Stimulated activated CD4-positive, alpha-beta T cell treated with anti-CD3 and anti-CD28 coated beads, TNF-alpha, amount 100 ng/mL, for 48 hours (primary cell): Measurements from ENCODE around the gene KRTAP5-4.
"Not testable (repeated sequence)": the region's sequence is repeated elsewhere in the genome, so short reads cannot be mapped to it uniquely, and the experiment has no call there.

Source experiments
- DNase-seq, 3 donors: peaks; one replicate each; pipeline ENCODE4 v3.0.0-alpha.2; 2020; ENCODE audit warnings: low read depth in 3 of 3

Gene KRTAP5-4

DNA sequence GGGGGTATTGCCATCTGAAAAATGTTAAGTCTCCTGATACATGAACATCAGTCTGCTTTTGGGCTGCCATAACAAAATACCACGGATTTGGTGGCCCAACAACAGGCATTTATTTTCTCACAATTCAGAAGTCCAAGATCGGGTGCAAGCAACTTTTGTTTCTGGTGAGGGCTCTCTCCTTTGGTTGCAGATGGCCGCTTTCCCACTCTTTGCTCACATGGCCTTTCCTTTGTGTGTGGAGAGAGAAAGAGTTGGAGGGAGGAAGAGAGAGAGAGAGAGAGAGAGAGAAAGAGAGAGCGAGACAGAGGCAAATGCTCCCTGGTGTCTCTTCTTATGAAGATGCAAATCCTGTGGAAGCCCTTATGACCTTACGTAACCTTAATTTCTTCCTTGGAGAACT is 21.3 kb downstream of the KRTAP5-4 start:
- DNase-seq, result no peak

DNA sequence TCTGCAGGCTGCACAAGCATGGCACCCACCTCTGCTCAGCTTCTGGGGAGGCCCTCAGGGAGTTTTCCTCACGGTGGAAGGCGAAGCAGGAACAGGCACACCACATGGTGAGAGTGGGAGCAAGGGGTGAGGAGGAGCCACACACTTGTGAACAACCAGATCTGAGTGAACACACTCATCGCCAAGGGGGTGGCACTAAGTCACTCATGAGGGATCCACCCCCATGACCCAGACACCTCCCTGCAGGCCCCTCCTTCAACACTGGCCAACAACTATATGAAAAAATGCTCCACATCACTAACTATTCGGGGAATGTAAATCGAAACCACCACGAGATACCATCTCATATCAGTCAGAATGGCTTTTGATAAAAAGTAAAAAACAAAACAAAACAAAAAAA is 23.1 kb downstream of the KRTAP5-4 start:
- no peak for DNase-seq

GRCh38 chr11:1598406-1598805 is 23.5 kb downstream of the KRTAP5-4 start:
- DNase-seq, result not testable (repeated sequence)

DNA sequence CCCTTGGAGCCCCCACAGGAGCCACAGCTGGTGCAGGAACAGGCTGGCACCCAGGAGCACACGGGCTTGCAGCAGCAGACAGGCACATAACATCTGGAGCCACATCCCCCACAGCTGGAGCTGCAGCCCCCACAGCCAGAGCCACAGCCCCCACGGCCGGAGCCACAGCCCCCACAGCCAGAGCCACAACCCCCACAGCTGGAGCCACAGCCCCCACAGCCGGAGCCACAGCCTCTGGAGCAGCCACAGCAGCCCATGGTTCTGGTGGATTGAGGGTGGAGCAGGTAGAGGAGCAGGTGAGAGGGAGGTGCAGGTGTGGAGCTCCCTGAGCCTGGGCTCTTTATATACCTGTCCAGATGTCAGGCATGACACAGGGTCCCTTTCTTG is 24.0 kb downstream of the KRTAP5-4 start, which contains the start of gene KRTAP5-2:
Gene KRTAP5-2 (minus strand): TSS at position 301 of the 387 bp plus-strand sequence. CDS start 44 bp downstream, at position 257.
- no peak for DNase-seq

- no peak for DNase-seq
Measured at GRCh38 chr11:1597331-1597993, 24.5 kb downstream of the KRTAP5-4 start.

GRCh38 chr11:1596576-1597121 is 25.3 kb downstream of the KRTAP5-4 start:
- not testable (repeated sequence) for DNase-seq

- not testable (repeated sequence) for DNase-seq
Measured at GRCh38 chr11:1595994-1596575, 25.9 kb downstream of the KRTAP5-4 start.

- DNase-seq, result no peak
Measured at GRCh38 chr11:1592628-1593027, 29.3 kb downstream of the KRTAP5-4 start.

GRCh38 chr11:1589996-1590395 is 31.9 kb downstream of the KRTAP5-4 start:
- no peak for DNase-seq

DNA sequence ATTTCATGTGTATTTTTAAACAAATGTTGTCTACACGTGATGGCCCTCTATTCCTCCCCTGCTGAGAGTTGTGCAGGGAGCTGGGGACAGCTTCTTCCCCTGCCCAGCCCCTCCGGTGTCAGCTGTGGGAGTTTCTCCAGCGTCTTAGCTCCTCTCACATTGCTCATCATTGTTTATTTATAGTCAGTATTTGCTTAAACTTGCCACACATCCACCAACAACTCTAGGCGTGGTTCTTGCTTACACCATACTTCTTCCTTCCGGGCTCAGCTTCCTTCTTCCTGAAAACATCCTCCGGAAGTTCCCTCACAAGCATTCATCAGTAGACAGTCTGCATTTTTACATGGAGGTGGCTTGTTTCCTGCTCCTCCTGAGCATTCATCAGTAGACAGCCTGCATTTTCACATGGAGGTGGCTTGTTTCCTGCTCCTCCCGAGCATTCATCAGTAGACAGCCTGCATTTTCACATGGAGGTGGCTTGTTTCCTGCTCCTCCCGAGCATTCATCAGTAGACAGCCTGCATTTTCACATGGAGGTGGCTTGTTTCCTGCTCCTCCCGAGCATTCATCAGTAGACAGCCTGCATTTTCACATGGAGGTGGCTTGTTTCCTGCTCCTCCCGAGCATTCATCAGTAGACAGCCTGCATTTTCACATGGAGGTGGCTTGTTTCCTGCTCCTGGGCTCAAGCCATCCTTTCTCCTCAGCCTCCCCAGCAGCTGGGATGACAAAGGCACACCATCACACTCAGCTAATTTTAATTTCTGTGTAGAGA is 32.6 kb downstream of the KRTAP5-4 start:
- DNase-seq, result not testable (repeated sequence)

DNA sequence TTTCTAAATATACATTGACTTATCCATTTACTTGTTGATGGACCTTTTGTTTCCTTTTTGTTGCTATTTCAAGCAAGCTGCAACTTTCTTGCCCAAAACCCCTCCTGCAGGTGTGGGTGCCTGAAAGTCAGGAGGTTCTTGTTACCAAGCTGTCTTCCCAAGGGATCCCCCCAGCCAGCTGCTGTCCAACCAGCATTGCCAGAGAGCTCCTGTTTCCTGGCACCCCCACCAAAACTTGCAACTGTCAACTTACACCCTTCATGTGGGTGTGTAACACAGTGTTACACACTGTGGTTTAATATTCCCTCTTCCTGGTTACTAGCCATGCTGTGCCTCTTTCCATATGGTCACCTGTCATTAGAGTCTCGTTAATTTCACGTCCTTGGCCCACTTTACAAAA is 35.2 kb downstream of the KRTAP5-4 start:
- DNase-seq, result no peak

- not testable (repeated sequence) for DNase-seq
Measured at GRCh38 chr11:1584661-1585370, 37.1 kb downstream of the KRTAP5-4 start, which contains the start of gene KRTAP5-1. Gene KRTAP5-1, minus strand, starts transcription at chr11:1585283. Its CDS starts 34 bp downstream, at chr11:1585249.

DNA sequence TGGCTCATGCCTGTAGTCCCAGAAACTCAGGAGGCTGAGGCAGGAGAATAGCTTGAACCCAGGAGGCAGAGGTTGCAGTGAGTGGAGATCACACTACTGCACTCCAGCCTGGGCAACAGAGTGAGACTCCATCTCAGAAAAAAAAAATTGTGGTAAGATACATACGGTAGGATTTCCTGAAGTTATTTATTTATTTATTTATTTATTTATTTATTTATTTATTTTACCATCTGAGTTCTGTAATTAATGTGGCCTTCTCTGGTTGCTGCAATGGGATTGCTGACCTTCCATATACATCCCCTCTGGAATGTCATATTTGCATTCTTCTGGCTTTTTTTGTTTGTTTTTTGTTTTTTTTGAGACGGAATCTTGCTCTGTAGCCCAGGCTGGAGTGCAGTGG is 39.0 kb downstream of the KRTAP5-4 start:
- DNase-seq, result not testable (repeated sequence)

DNA sequence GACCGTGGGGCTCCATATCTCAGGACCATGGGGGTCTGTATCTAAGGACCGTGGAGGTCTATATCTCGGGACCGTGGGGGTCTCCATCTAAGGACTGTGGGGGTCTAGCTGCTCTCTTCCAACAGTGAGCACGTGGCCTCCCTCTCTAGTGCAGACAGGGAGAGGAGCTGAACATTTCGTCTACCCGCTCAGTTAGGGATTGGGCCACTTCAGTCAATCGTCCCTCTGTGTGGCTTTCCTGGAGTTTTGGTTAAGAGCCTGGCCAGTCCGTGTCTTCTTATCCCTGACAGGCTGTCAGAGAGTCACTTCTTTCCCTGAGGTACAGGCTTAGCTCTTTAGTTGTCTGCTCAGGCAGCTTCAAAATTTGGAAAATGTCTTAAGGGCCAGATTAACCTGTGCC is 40.0 kb downstream of the KRTAP5-4 start:
- DNase-seq, result no peak

DNA sequence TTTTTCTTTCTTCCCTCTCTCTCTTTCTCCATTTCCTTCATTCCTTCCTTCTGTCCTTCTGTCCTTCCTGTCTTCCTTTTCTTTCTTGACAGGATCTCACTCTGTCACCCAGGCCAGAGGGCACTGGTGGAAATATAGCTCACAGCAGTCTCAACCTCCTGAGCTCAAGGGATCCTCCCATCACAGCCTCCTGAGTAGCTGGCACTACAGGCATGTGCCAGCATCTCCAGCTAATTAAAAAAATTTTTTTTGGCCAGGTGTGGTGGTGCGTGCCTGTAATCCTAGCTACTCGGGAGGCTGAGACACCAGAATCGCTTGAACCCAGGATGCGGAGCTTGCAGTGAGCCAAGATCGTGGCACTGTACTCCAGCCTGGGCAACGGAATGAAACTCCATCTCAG is 45.1 kb downstream of the KRTAP5-4 start:
- DNase-seq, result no peak

DNA sequence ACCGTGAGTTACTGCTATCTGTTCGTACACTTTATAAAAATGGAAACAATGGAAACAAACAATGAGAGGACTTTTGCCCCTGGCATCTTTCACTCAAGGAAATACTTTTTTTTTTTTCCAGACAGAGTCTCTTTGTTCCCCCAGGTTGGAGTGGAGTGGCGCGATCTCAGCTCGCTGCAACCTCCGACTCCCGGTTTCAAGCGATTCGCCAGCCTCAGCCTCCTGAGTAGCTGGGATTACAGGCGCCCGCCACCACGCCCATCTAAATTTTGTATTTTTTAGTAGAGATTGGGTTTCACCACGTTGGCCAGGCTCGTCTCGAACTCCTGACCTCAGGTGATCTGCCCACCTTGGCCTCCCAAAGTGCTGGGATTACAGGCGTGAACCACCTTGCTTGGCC is 46.2 kb downstream of the KRTAP5-4 start:
- not testable (repeated sequence) for DNase-seq

- DNase-seq, result no peak
Measured at GRCh38 chr11:1574933-1575242, 47.0 kb downstream of the KRTAP5-4 start.

DNA sequence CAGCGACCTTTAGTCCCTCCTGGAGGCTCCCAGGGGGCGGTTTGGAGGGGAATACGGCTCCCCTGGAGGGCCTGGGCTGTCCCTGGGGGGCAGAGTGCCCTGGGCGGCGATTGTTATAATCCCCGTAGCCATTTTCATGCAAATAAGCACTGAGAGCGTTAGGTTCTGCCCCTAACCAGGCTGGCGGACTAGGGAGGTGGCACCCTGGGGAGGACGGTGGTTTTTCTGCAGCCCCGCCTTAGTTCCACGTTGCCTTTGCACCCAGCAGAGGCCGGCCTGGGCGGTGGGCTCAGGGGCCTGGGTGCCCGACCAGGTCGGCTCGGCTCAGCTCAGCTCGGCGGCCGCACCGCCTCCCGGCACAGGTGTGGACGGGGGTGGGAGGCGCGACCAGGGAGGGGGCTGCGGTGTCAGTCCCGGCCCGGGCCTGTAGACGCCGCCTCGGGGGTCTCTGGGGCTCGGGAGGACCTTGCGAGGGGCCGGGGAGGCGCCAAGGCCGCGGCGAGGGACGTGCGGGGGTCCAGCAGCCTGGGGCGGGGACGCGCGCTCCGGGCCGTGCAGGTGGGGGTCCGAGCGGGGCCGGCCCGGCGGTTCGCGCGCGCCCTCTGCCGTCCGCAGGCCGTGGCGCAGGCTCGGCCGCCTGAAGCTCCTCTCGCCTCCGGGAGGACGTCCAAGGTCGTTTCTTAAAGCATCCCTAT is 47.6 kb downstream of the KRTAP5-4 start:
- DNase-seq, result peak in 1 of 3 donors; percentile 41

GRCh38 chr11:1573903-1574237 is 48.1 kb downstream of the KRTAP5-4 start:
- DNase-seq, result no peak

DNA sequence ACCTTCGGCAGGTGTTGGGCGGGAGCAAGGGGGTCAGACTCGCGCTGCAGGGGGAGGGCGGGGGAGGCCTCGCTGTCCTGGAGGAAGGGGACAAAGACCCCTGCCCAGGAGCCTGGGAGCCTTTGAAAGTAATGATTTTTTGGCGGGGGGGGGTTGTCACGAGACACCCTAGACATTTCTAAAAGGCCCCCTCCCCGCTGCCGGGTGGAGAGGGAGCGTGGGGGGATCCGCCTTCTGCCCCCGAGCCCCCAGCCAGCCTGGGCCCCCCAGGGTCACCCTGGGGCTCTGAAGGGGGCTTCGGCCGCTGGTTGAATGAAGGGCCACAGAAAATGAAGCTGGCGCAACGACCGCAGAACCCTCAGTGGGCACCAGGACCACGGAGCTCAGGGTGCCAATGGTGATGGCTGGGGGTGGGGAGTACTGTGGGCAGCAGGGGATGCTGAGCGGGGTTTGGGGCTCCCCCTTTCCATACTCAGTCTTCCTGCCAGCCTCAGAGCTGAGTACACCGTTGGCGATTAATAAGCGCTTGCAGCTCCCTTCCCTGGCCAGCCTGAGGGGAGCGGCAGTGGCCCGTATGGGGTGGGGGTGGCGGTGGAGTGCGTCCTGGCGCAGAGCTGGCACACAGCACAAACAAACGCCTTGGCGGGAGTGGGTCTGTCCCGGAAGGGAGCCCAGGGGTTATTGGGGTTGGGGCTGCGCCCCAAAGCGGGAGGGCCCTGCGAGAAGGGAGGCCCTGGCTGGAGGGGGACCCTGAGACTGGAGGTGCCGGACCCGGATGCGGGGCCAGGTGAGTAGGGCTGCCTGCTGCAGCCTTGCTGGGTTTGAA is 48.6 kb downstream of the KRTAP5-4 start:
- no peak for DNase-seq
